Ascending aorta (tissue), 2 donors: Measurements from ENCODE around the gene LHX3. TPM values are rescaled to one million over a fixed set of nuclear protein-coding genes. Genes with fewer than 3 reads are reported as not detected.

Source experiments
- DNase-seq, 2 donors: peaks; one replicate each; pipeline ENCODE4 v3.0.0-alpha.2; 2019; ENCODE audit warnings: low spot score in 2 of 2
- H3K27ac ChIP-seq, 2 donors: fragments of 200-600 bp; sonication (generic); one replicate each; pipeline ENCODE4 v1.5.1; 2016 to 2017; ENCODE audit warnings: mild to moderate bottlenecking in 1 of 2
- H3K27me3 ChIP-seq: fragments of 200-600 bp; sonication (generic); one replicate; pipeline ENCODE4 v1.5.1; 2017
- H3K36me3 ChIP-seq, 2 donors: fragments of 200-600 bp; sonication (generic); one replicate each; pipeline ENCODE4 v1.5.1; 2016
- H3K4me1 ChIP-seq, 2 donors: fragments of 200-600 bp; sonication (generic); one replicate each; pipeline ENCODE4 v1.5.1; 2016 to 2017; ENCODE audit warnings: mild to moderate bottlenecking in 1 of 2
- H3K4me3 ChIP-seq, 2 donors: fragments of 200-600 bp; sonication (generic); one replicate each; pipeline ENCODE4 v1.5.1; 2016 to 2017; ENCODE audit warnings: mild to moderate bottlenecking in 1 of 2
- H3K9me3 ChIP-seq, 2 donors: fragments of 200-600 bp; sonication (generic); one replicate each; pipeline ENCODE4 v1.5.1; 2016
- CTCF ChIP-seq, 3 experiments: fragments of 200-600 bp in 2 of 3; fragments of 450-650 bp in 1 of 3; sonication (generic) in 2 of 3; IDR thresholded peaks; one replicate each; pipeline ENCODE4 v1.5.1; 2016 to 2019; ENCODE audit warnings: antibody characterized with exemption in 3 of 3, mild to moderate bottlenecking in 1 of 3, moderate library complexity in 1 of 3
- intact Hi-C: fragments of 100-400 bp; cut with DNase I; formaldehyde crosslinking; loops from one replicate; pipeline ENCODE4 v1.15.1; 2023
- total RNA-seq: library from RNA; depleted of rRNA; stranded (reverse); fragments of >200 nt; gene quantifications from one replicate; pipeline ENCODE4 v1.1.0, GENCODE V29; 2016

Gene LHX3
- total RNA-seq, 1 donor from 2014 or later: not detected

- H3K36me3 ChIP-seq: peaks cover 0 to 48% of the 10 kb centered on the region in 2 donors
Observed at GRCh38 chr9:136222906-136223285, 18.0 kb upstream of the LHX3 start.

GRCh38 chr9:136222166-136222905, 17.4 kb upstream of the LHX3 start:
- Histone ChIP-seq H3K4me3 (no peak overlapping the region), H3K9me3 (no peaks in the 10 kb centered on the region), H3K36me3 (peaks cover 0 to 54% of the 10 kb centered on the region in 2 donors), H3K27me3 (no peaks in the 10 kb centered on the region), H3K4me1 (no peaks in the 10 kb centered on the region), H3K27ac (no peak overlapping the region)
- intact Hi-C loops: no loop called here
- no peak for TF ChIP-seq CTCF (IDR thresholded peaks at IDR 0.05)
- no peak for DNase-seq

More at GRCh38 chr9:136222906-136223285, 18.0 kb upstream of the LHX3 start:
- H3K9me3 ChIP-seq: no peaks in the 10 kb centered on the region
- DNase-seq: no peak
- no peak for TF ChIP-seq CTCF (IDR thresholded peaks at IDR 0.05)
- H3K27ac ChIP-seq: no peak overlapping the region
- H3K4me1 ChIP-seq: no peaks in the 10 kb centered on the region
- no peaks in the 10 kb centered on the region for H3K27me3 ChIP-seq
- no peak overlapping the region for H3K4me3 ChIP-seq
- intact Hi-C loops: no loop called here

GRCh38 chr9:136220017-136220729, 15.2 kb upstream of the LHX3 start:
- peaks cover 2 to 71% of the 10 kb centered on the region in 2 donors for H3K36me3 ChIP-seq
- no peak for DNase-seq
- intact Hi-C loops: no loop called here

GRCh38 chr9:136219276-136219675, 14.3 kb upstream of the LHX3 start:
- DNase-seq: no peak
- H3K36me3 ChIP-seq: peaks cover 10 to 74% of the 10 kb centered on the region in 2 donors
- H3K4me3 ChIP-seq: no peak overlapping the region
- H3K4me1 ChIP-seq: no peaks in the 10 kb centered on the region
- intact Hi-C loops: no loop called here
- no peak for TF ChIP-seq CTCF (IDR thresholded peaks at IDR 0.05)
- no peak overlapping the region for H3K27ac ChIP-seq
- H3K27me3 ChIP-seq: no peaks in the 10 kb centered on the region
- no peaks in the 10 kb centered on the region for H3K9me3 ChIP-seq

More at GRCh38 chr9:136220017-136220729, 15.2 kb upstream of the LHX3 start:
- H3K9me3 ChIP-seq: no peaks in the 10 kb centered on the region
- H3K27me3 ChIP-seq: no peaks in the 10 kb centered on the region
- no peaks in the 10 kb centered on the region for H3K4me1 ChIP-seq
- no peak overlapping the region for H3K4me3 ChIP-seq
- H3K27ac ChIP-seq: no peak overlapping the region
- no peak for TF ChIP-seq CTCF (IDR thresholded peaks at IDR 0.05)

DNA sequence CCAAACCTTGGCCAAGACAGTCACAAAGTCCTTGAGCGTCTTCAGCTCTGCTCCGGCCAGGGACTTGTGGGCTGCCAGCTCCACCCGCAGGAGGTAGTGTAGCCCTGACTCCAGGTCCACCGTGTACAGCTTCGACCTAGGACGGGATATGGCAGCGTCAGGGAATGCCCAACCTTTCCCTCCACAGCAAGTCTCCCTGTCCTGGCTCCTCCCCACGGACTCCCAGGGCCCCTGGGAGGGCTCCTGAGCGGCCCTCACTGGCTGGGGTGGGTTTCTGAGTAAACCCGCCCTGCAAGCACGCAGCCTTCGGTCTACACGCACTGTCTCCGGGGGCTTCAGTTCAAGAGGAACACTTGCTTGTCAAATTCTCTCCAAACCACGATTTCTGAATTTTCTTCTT, 13.7 kb upstream of the LHX3 start:
- no peak overlapping the region for H3K27ac ChIP-seq
- H3K4me1 ChIP-seq: no peaks in the 10 kb centered on the region
- H3K36me3 ChIP-seq: peaks cover 14 to 74% of the 10 kb centered on the region in 2 donors
- no peak for TF ChIP-seq CTCF (IDR thresholded peaks at IDR 0.05)
- intact Hi-C loops: no loop called here
- DNase-seq: no peak
- no peaks in the 10 kb centered on the region for H3K27me3 ChIP-seq
- no peak overlapping the region for H3K4me3 ChIP-seq
- H3K9me3 ChIP-seq: no peaks in the 10 kb centered on the region
